Measurements from ENCODE around the gene NRL. TPM values are rescaled to one million over a fixed set of nuclear protein-coding genes. Genes with fewer than 3 reads are reported as not detected.
A peak's percentile ranks its signal among the peaks of the same experiment; 100 is the strongest.

The NRL gene
- total and polyA plus RNA-seq, 9 of the 15 experiments (the other 6 are each of a cell fraction or from before 2014, with no cell fraction given) = 0.07 to 2.7 (median 1.4) TPM; not detected in 1

DNA sequence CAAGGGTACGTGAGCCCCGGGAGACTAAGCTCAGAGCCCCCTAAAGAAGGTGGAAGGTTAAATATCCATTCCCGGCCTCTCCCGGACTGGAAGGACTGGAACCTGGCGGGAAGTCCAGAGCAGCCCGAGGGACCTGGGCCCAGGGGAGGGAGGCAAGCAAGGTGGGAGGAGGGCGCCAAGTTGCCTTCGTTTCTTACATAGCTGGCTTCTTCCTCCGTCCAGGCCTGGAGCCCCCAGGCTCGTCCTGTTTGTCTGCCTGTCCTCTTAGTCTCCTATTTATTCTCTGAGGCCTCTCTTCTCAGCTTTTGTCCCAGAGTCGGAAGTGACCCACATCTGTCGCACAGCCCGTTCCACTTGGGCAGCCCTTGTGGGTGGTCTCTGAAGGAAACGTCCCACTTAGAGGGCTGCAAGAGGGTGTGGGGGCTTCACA lies 19.9 kb downstream of the NRL start:
- WGBS (ENCODE audit: insufficient coverage, low coverage, missing lambda C conversion rate) = 0% methylated on average over 8 of the region's 14 CpGs
- Histone ChIP-seq H3K4me1 (replicated peaks in 1 of 2; ENCODE audit: control insufficient read depth in 2 of 2, insufficient read depth in 2 of 2, low read length in 2 of 2) (peaks cover 20 to 22% of the 10 kb centered on the region in 2 experiments; a peak in 4 of 5 replicates), H3K4me3 (peak overlapping the region; percentile 99), H3K36me3 (ENCODE audit: control insufficient read depth, insufficient read depth, low read length) (peaks cover 32% of the 10 kb centered on the region; the same call in 2 of the 3 replicates), H3K9me3 (replicated peaks; ENCODE audit: control insufficient read depth, insufficient read depth, low read depth, low read length) (no peaks in the 10 kb centered on the region), H3K4me2 (ENCODE audit: insufficient read depth, low read length) (peak overlapping the region; percentile 95), H3K9me1 (ENCODE audit: control insufficient read depth, insufficient read depth, low read length) (no peaks in the 10 kb centered on the region), H3K27ac (ENCODE audit: extremely low read depth, low read depth, low read length) (peak overlapping the region; percentile 98), H3K27me3 (ENCODE audit: control insufficient read depth in 2 of 2, insufficient read depth in 2 of 2, low read length in 2 of 2) (no peaks in the 10 kb centered on the region), H3K79me2 (ENCODE audit: control insufficient read depth, insufficient read depth, low read length) (peaks cover 29% of the 10 kb centered on the region), H3K9ac (ENCODE audit: insufficient read depth in 1 of 2, low read depth in 2 of 2, low read length in 2 of 2) (peak overlapping the region; percentile 96 to 100), H2AFZ (ENCODE audit: low read depth, low read length) (peak overlapping the region; percentile 77), H4K20me1 (replicated peaks; ENCODE audit: control insufficient read depth, insufficient read depth, low read length) (0 out of 2 replicates have a peak, but pooled peaks cover 2% of the 10 kb centered on the region)
- in situ Hi-C loops (cut with MboI) = loop anchor here (5.0 kb wide), 1 partner anchor 38 kb away; no protein-coding TSS in a partner anchor
- FAIRE-seq (peak; percentile 11), DNase-seq (ENCODE audit: extremely low read depth in 1 of 4, low spot score in 3 of 4) (peak in 1 of 4 experiments; percentile 12), ATAC-seq (0 out of 3 replicates have a peak, but pooled peaks have one; percentile 0)
- BruUV-seq (replicated peaks) = TSS peak; percentile 77
- POLR2A ChIA-PET = interaction anchor here (0.8 to 5.8 kb wide), 12 partner anchors 8 to 384 kb away, joined by 3 to 40 read pairs (median 5); partner anchors contain the start of genes EMC9, PSME1, TINF2 and TM9SF1
- intact Hi-C loops (cut with micrococcal nuclease) = loop anchor here (2.0 to 10.0 kb wide), 3 partner anchors 20 to 80 kb away; partner anchors contain the start of genes DCAF11, EMC9, NRL and PSME2
- CTCF ChIA-PET (ENCODE audit: low intra/inter-chr PET ratio) = no interaction called here
- TF ChIP-seq, protein P1, sequence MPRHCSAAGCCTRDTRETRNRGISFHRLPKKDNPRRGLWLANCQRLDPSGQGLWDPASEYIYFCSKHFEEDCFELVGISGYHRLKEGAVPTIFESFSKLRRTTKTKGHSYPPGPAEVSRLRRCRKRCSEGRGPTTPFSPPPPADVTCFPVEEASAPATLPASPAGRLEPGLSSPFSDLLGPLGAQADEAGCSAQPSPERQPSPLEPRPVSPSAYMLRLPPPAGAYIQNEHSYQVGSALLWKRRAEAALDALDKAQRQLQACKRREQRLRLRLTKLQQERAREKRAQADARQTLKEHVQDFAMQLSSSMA (CRISPR knock-in tag; IDR thresholded peaks at IDR 0.05) = no peak
- TF ChIP-seq DNMT1 (IDR thresholded peaks at IDR 0.05) = no peak
- TF ChIP-seq, protein P2, sequence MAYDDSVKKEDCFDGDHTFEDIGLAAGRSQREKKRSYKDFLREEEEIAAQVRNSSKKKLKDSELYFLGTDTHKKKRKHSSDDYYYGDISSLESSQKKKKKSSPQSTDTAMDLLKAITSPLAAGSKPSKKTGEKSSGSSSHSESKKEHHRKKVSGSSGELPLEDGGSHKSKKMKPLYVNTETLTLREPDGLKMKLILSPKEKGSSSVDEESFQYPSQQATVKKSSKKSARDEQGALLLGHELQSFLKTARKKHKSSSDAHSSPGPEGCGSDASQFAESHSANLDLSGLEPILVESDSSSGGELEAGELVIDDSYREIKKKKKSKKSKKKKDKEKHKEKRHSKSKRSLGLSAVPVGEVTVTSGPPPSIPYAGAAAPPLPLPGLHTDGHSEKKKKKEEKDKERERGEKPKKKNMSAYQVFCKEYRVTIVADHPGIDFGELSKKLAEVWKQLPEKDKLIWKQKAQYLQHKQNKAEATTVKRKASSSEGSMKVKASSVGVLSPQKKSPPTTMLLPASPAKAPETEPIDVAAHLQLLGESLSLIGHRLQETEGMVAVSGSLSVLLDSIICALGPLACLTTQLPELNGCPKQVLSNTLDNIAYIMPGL (CRISPR knock-in tag; IDR thresholded peaks at IDR 0.05) = 0 out of 2 replicates have a peak, but pooled peaks have one; percentile 6
- no peak for TF ChIP-seq TOE1 (IDR thresholded peaks at IDR 0.05; ENCODE audit: borderline replicate concordance)
- TF ChIP-seq TOE1 (CRISPR knock-in tag; IDR thresholded peaks at IDR 0.05; ENCODE audit: borderline replicate concordance, low read depth) = no peak
- no peak for TF ChIP-seq RBM15 (IDR thresholded peaks at IDR 0.05; ENCODE audit: insufficient read depth, low read length)
- TF ChIP-seq SAP30 (IDR thresholded peaks at IDR 0.05; ENCODE audit: borderline replicate concordance, insufficient read depth, low read depth, low read length, poor library complexity, severe bottlenecking) = peak; percentile 1
- no peak for TF ChIP-seq SMC3 (conservative IDR thresholded peaks at IDR 0.05; ENCODE audit: insufficient read depth, low read depth, low read length)
- no peak for TF ChIP-seq NCOA4 (IDR thresholded peaks at IDR 0.05; ENCODE audit: partially characterized antibody)
- TF ChIP-seq U2AF2 (optimal IDR thresholded peaks at IDR 0.05; ENCODE audit: low read depth, low read length) = no peak
- peak; percentile 31 for TF ChIP-seq RBFOX2 (IDR thresholded peaks at IDR 0.05; ENCODE audit: low read depth, low read length)
- TF ChIP-seq, protein P3, sequence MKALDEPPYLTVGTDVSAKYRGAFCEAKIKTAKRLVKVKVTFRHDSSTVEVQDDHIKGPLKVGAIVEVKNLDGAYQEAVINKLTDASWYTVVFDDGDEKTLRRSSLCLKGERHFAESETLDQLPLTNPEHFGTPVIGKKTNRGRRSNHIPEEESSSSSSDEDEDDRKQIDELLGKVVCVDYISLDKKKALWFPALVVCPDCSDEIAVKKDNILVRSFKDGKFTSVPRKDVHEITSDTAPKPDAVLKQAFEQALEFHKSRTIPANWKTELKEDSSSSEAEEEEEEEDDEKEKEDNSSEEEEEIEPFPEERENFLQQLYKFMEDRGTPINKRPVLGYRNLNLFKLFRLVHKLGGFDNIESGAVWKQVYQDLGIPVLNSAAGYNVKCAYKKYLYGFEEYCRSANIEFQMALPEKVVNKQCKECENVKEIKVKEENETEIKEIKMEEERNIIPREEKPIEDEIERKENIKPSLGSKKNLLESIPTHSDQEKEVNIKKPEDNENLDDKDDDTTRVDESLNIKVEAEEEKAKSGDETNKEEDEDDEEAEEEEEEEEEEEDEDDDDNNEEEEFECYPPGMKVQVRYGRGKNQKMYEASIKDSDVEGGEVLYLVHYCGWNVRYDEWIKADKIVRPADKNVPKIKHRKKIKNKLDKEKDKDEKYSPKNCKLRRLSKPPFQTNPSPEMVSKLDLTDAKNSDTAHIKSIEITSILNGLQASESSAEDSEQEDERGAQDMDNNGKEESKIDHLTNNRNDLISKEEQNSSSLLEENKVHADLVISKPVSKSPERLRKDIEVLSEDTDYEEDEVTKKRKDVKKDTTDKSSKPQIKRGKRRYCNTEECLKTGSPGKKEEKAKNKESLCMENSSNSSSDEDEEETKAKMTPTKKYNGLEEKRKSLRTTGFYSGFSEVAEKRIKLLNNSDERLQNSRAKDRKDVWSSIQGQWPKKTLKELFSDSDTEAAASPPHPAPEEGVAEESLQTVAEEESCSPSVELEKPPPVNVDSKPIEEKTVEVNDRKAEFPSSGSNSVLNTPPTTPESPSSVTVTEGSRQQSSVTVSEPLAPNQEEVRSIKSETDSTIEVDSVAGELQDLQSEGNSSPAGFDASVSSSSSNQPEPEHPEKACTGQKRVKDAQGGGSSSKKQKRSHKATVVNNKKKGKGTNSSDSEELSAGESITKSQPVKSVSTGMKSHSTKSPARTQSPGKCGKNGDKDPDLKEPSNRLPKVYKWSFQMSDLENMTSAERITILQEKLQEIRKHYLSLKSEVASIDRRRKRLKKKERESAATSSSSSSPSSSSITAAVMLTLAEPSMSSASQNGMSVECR (CRISPR knock-in tag; IDR thresholded peaks at IDR 0.05) = 0 out of 2 replicates have a peak, but pooled peaks have one; percentile 14
- TF ChIP-seq, protein P4, sequence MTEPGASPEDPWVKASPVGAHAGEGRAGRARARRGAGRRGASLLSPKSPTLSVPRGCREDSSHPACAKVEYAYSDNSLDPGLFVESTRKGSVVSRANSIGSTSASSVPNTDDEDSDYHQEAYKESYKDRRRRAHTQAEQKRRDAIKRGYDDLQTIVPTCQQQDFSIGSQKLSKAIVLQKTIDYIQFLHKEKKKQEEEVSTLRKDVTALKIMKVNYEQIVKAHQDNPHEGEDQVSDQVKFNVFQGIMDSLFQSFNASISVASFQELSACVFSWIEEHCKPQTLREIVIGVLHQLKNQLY (CRISPR knock-in tag; conservative IDR thresholded peaks at IDR 0.05) = no peak
